Activated CD4-positive, CD25-positive, alpha-beta regulatory T cell treated with anti-CD3 and anti-CD28 coated beads, Interleukin-2, amount 50 U/mL, for 16 hours (primary cell): Measurements from ENCODE around the gene VIPR2.
"Not testable (repeated sequence)": the region's sequence is repeated elsewhere in the genome, so short reads cannot be mapped to it uniquely, and the experiment has no call there.

Experiments used
- DNase-seq: peaks from one replicate; pipeline ENCODE4 v3.0.0-alpha.2; 2020; ENCODE audit warnings: low read depth, low spot score

VIPR2 gene

GRCh38 chr7:158992759-158993158 lies 151.9 kb downstream of the VIPR2 start:
- no peak for DNase-seq

- no peak for DNase-seq
Measured at GRCh38 chr7:158991824-158992621, 152.6 kb downstream of the VIPR2 start.

GRCh38 chr7:158988996-158989395 lies 155.7 kb downstream of the VIPR2 start:
- DNase-seq = no peak

- DNase-seq = no peak
Measured at GRCh38 chr7:158988302-158988862, 156.3 kb downstream of the VIPR2 start.

GRCh38 chr7:158987691-158988090 lies 157.0 kb downstream of the VIPR2 start:
- no peak for DNase-seq

- DNase-seq = no peak
Measured at GRCh38 chr7:158985583-158985982, 159.1 kb downstream of the VIPR2 start.

- DNase-seq = not testable (repeated sequence)
Measured at GRCh38 chr7:158984007-158984406, 160.7 kb downstream of the VIPR2 start.

- DNase-seq = not testable (repeated sequence)
Measured at GRCh38 chr7:158982080-158982479, 162.6 kb downstream of the VIPR2 start.

GRCh38 chr7:158979635-158980351 lies 164.9 kb downstream of the VIPR2 start:
- no peak for DNase-seq

- DNase-seq = no peak
Measured at GRCh38 chr7:158979023-158979529, 165.6 kb downstream of the VIPR2 start.
